HG02610 (cell line): Measurements from ENCODE around the gene MSANTD3.
"Not testable (repeated sequence)": the region's sequence is repeated elsewhere in the genome, so short reads cannot be mapped to it uniquely, and the experiment has no call there.

ENCODE experiments used
- ATAC-seq: cut with Tn5 transposase; IDR thresholded peaks from one replicate; pipeline ENCODE4 v1.9.1; 2021; ENCODE audit warnings: mild to moderate bottlenecking, moderate library complexity; ENCODE audit not compliant: unreplicated experiment

The MSANTD3 gene, protein sequence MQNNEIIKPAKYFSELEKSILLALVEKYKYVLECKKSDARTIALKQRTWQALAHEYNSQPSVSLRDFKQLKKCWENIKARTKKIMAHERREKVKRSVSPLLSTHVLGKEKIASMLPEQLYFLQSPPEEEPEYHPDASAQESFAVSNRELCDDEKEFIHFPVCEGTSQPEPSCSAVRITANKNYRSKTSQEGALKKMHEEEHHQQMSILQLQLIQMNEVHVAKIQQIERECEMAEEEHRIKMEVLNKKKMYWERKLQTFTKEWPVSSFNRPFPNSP

DNA sequence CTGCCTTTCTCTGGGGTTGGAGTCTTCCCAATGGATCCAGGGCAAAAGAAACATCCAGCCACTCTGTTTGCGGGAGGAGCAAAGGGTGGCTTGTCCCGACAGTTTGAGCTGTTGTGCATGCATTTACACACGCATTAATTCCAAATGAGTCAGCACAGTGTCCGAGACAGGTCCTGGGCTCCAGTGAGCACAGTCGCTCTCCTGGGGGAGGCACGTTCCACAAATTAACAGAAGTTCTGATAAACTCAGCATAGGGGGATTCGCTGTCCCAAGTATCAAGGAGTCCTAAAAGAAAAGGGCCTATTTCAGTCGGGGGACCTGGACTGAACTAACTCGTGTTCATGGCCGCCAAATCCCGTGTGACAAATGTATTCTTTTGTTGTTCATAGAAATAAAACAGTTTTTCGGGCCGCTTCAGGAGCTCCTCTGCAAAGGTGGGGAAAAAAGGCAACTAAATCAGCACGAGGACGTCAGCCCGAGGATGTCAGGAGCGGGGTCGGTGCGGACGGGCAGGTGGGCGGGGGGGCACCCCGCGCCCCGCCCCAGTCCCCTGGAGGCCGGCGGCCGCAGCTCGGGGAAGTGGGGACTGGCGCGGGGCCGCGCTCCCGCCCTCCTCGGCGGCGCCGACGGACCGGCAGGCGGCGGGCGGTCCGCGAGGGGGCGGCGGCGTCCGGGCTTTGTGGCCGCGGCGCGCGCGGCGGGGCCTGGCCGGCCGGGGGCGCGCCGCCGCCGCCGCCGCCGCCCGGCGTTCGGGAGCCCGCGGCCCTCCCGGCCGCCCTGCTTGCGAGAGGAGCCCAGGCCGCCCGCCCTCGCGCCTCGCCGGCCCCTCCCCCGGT lies at the start of gene MSANTD3:
TSS of gene MSANTD3 (plus strand) at position 614 of the 836 bp plus-strand sequence. CDS start 14,796 bp downstream, outside the sequence.
- ATAC-seq = peak; percentile 77

- ATAC-seq = no peak
Measured at GRCh38 chr9:100379862-100380261, 47.1 kb upstream of the MSANTD3 start.

- not testable (repeated sequence) for ATAC-seq
Measured at GRCh38 chr9:100392989-100393388, 34.0 kb upstream of the MSANTD3 start.

GRCh38 chr9:100394032-100394695 lies 32.8 kb upstream of the MSANTD3 start:
- ATAC-seq = no peak

DNA sequence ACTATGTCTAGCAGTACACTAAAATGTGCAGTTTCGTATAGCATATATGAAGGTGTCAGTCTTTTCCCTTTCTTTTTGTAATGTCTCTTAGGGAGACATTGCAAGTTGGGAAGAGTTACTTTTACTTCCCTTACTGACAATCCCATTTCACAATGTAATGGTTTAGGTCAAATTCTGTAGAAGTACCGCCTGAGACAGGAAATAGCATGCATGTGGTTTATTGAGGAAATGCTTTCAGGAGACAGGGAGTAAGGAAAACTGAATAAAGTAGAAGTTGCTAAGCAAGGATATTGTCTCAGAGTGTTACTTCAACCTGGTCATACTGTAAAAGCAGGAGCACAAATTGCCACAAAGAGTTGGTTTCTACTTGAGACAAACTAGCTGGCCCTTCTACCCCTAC lies 32.1 kb upstream of the MSANTD3 start:
- no peak for ATAC-seq

- no peak for ATAC-seq
Measured at GRCh38 chr9:100396769-100397168, 30.2 kb upstream of the MSANTD3 start.

GRCh38 chr9:100397529-100398266 lies 29.2 kb upstream of the MSANTD3 start:
- no peak for ATAC-seq

DNA sequence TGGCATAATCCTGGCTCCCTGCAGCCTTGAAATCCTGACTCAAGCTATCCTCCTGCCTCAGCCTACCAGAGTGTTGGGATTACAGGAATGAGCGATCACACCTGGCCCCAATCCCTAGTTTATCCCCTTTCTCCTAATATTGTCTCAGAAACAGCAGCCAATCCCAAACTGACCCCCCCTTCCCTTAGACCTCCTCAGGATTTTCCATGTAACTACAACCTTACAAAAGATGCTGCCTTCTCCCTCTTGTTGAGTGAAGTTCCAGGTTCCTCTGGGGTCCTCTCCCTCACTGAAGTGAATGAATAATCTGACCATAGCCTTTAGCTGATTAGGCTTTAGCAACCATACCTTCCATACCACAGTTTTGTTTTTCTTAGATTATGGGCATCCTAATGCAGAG lies 25.9 kb upstream of the MSANTD3 start:
- ATAC-seq = no peak

GRCh38 chr9:100406962-100407361 lies 20.0 kb upstream of the MSANTD3 start:
- no peak for ATAC-seq

- no peak for ATAC-seq
Measured at GRCh38 chr9:100408546-100409175, 18.3 kb upstream of the MSANTD3 start.

DNA sequence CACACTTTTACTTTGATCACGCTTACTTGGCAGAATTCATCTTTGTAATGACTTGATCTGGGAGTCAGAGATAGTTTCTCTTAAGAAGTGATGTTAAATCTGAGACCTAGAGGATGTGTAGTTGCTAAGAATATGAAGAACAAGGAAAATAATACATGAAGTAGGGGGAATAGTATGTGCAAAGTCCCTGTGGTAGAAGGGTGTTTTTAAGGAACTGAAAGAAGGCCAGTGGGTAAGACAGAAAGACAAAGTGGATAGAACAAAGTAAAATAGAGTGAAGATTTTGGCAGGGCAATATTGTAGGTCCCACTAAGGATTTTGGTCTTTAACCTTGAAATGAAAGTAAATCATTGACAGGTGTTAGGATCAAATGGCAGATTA lies 17.8 kb upstream of the MSANTD3 start:
- ATAC-seq = no peak

- ATAC-seq = peak; percentile 100
Measured at GRCh38 chr9:100411472-100412283, 15.3 kb upstream of the MSANTD3 start.

DNA sequence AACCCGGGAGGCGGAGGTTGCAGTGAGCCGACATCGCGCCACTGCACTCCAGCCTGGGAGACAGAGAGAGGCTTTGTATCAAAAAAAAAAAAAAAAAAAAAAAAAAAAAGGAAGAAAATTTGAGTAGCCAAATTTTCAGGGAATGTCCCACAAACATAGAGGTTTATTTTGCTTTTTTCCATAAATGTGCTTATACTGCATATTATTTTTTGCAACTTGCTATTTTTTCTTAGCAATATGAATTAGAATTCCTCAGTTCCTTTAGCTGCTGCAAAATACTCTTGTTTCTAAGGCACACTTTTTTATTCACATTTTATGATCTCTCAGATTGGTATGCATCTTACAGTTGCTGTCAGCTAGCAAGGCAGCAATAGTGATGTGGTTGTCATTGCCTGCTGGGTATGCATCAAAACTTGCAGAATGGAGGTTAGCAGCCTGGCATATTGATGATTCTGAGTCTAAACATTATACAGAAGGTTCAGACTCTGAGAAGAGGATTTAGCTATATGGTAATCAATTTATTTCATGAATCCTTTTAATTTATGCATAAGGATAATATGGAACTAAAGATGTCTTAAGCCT lies 13.0 kb upstream of the MSANTD3 start:
- ATAC-seq = no peak

DNA sequence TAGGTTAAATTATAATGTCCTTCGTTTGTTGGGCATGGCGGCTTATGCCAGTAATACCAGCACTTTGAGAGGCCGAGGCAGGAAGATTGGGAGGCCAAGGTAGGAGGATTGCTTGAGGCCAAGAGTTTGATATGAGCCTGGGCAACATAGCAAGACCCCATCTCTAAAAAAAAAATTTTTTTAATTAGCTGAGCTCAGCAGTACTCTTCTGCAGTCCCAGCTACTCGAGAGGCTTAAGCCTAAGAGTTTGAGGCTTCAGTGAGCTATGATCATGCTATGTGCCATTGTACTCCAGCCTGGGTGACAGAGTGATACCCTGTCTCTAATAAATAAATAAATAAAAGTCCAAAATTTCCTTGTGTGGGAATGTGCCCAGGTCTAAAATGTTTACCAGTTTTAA lies 9.1 kb upstream of the MSANTD3 start:
- ATAC-seq = no peak

GRCh38 chr9:100419166-100419565 lies 7.8 kb upstream of the MSANTD3 start:
- ATAC-seq = no peak

DNA sequence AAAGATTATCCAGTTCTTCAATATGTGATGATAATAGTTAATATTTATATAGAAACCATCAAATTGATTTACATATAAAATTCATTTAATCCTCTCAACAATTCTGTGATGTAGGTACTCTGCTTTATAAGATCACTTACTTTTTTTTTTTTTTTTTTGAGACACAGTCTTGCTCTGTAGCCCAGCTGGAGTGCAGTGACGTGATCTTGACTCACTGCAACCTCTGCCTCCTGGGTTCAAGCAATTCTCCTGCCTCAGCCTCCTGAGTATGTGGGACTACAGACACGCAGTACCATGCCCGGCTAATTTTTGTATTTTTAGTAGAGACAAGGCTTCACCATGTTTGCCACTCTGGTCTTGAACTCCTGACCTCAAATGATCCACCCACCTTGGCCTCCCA lies 5.8 kb upstream of the MSANTD3 start:
- not testable (repeated sequence) for ATAC-seq

DNA sequence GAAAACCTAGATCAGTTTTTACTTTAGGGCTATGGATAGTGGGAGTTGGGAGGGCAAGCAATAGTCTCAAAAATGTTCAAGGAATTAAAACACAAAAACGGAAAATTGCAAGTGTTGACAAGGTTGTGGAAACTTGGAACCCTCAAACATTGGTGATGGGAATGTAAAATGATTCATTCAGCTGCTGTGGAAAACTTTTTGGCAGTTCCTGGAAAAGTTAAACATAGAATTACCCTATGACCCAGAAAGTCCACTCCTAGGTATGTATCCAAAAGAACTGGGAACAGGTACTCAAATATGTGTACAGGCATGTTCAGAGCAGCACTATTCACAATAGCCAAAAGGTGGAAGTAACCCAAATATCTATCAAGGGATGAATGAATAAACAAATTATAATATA lies 1.2 kb upstream of the MSANTD3 start:
- ATAC-seq = no peak

GRCh38 chr9:100426189-100426529 lies 784 bp upstream of the MSANTD3 start:
- ATAC-seq = no peak
